Coronary artery (tissue), 2 donors: ENCODE data around the gene KRTAP10-1.

ENCODE experiments used
- DNase-seq: peaks from one replicate; pipeline ENCODE4 v3.0.0-alpha.2; 2017; ENCODE audit warnings: low spot score
- H3K27ac ChIP-seq, 2 donors: fragments of 200-600 bp; sonication (generic); one replicate each; pipeline ENCODE4 v1.5.1; 2016 to 2019
- H3K4me3 ChIP-seq: fragments of 200-600 bp; sonication (generic); 2 replicates; pipeline ENCODE4 v1.5.1; 2016; ENCODE audit warnings: mild to moderate bottlenecking, moderate library complexity
- TF ChIP-seq, protein P1 (sequence below): fragments of 200-600 bp; sonication (generic); IDR thresholded peaks from one replicate; pipeline ENCODE4 v1.5.1; 2019; ENCODE audit warnings: antibody characterized with exemption

Gene KRTAP10-1

DNA sequence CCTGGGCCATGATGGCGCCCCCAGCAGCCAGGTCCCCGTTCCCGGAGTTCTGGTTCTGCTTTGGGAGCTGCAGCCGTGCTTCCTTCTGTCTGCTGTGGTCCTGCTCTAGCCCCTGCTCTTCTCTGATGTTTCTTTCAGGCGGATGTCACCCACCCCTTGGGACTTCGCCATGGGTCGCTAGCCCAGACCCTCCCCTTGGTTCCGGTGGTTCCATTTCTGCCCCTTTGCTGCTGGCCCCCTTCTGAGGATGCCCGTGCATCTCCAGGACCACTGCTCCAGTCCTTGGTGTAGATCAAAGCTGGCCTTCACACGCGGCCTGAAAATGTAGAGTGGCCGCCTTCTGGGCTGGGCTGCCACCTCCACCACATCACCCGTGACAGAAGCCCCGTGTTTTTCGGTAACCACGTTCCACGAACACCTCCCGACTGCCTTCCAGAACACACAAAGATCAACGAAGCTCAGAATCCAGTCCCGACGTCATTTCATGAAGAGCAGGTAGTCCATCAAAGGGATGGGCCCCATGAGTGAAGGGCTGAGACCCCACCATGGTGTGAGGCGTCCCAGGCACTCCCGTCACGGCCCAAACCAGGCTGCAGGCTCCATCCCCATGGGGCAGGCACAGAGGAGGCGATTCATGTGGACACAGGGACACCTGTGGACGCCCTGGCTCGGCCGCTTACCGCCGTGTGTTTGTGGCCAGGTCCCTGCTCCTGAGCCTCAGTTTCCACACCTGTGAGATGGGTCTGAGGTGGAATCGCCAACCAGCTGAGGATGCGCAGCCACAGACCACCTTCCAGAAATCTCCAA is 24.4 kb downstream of the KRTAP10-1 start:
- no peak for DNase-seq
- H3K27ac ChIP-seq: no peak overlapping the region
- H3K4me3 ChIP-seq: no peak overlapping the region
- TF ChIP-seq, protein P1, sequence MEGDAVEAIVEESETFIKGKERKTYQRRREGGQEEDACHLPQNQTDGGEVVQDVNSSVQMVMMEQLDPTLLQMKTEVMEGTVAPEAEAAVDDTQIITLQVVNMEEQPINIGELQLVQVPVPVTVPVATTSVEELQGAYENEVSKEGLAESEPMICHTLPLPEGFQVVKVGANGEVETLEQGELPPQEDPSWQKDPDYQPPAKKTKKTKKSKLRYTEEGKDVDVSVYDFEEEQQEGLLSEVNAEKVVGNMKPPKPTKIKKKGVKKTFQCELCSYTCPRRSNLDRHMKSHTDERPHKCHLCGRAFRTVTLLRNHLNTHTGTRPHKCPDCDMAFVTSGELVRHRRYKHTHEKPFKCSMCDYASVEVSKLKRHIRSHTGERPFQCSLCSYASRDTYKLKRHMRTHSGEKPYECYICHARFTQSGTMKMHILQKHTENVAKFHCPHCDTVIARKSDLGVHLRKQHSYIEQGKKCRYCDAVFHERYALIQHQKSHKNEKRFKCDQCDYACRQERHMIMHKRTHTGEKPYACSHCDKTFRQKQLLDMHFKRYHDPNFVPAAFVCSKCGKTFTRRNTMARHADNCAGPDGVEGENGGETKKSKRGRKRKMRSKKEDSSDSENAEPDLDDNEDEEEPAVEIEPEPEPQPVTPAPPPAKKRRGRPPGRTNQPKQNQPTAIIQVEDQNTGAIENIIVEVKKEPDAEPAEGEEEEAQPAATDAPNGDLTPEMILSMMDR: no peak

DNA sequence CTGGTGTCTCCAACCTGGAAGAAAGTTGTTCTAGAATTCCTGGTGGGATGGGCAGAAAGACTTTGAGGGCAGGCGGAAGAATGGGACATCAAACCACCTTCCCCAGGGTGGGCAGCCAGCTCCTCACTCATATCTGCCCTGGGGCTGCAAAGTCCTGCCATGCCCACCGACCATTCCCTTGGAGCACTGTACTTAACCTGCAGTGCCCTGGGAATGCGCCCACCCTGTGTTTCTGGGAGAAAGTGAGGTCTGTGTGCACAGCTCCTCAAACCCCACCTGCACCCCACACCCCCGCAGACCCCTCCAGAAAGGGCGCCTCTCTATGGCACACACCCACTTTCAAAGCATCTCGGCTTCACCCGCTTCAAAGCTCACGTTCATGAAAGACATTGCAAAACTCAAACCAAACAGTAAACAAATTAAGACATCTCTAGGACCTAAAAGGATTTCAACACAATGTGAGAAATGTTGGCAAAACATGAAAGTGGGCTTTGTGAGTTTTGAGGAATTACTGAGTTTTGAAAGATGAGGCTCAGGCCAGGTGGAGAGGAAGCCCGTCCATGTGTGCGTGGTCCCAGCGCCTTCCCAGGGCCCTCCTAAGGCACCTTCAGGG is 25.1 kb downstream of the KRTAP10-1 start:
- no peak for DNase-seq
- H3K4me3 ChIP-seq: no peak overlapping the region
- TF ChIP-seq, protein P1: no peak
- H3K27ac ChIP-seq: no peak overlapping the region

DNA sequence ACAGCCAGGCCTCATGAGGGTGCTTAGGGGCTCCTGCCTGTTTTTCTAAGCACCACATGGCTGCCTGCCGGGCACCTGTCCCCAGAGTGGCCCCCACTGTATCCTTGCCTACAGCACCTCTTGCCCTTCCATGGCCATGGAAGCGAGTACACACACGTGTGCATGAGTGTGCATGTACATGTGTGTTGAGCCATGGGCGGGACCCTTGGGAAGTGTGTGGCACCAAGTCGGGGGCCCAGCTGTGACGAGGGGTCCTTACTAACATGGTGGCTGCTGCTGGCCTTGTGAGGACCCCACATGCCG is 25.8 kb downstream of the KRTAP10-1 start:
- DNase-seq: no peak
- TF ChIP-seq, protein P1: no peak
- Histone ChIP-seq H3K27ac (no peak overlapping the region), H3K4me3 (no peak overlapping the region)

DNA sequence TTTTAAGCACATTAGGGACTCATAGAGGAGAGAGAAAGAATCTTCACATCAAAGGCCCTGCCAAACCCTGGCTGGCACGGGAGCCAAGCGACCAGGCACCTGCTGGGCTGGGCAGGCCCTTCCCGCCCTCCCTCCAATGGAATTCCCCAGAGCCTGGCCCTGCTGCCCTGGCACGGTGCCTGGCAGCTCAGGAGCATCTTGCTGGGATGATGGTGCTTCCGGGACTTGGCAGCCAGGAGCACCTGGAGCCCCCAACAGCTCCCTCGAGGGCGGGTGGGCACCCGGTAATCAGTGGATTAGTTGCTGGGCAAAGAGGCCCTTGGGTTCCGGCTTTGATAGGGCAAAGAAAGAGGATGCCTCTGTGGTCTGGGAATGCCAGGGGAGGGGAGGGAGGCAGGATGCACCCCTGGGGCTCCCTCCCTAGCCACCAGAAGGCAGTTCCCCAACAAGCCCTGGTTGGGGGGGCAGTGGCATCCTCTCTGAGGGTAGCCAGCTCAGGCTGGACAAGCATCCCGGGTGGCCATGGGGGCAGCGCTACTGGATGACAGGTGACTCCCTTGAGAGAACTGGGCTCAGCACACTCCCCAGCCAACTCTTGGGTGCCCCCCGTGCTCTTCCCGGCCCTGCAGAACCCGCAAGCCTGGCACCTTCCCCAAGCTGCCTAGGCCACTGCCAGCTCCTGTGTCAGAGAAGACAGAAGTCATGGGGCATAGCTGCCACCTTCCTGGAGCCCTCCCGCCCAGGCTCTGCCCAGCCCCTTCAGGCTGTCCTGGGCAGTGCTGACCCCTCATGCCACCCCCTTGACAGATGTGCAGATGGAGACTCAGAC is 26.4 kb downstream of the KRTAP10-1 start:
- no peak for DNase-seq
- TF ChIP-seq, protein P1: no peak
- Histone ChIP-seq H3K4me3 (no peak overlapping the region), H3K27ac (no peak overlapping the region)

DNA sequence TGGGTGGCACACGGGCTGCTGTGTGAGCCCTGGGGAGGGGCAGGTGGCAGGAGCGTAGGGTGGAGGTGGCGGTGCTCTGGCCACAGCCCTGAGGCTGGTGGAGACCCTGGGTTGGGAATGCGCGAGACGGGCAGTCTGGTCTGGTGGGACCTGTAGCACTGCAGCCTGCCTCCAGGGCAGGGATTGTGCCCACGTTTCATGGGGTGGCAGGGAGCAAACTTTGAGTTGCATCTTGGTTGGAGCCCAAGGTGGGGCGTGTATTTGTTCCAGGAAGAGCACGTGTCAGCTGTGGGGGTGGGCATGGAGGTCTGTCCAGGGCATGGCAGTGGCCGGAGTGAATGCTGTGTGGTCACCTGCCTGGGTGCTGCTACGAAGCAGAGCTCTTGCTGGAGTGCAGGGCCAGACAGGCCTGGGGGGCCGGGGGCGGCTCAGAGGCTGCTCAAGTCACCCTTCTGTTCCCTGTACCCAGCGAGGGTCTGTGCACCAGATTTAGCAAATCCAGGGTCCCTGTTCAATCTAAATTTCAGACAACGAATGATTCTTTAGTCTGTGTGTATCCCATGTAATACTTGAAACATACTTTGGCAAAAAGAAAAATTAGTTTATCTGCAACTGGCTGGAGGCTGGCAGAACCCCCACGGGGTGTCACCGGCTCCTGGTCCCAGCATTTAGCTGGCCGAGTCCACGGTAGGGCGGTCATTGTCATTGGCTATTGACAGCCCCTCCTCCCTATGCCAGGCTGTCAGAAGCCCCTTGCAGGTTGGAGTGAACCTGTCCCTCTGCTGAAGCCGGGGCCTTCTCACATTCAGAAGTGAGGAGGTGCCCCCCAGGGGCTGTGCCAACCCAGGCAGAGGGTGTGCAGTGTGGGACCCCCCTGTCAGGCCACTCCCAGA is 27.3 kb downstream of the KRTAP10-1 start:
- no peak for DNase-seq
- Histone ChIP-seq H3K27ac (no peak overlapping the region), H3K4me3 (no peak overlapping the region)
- TF ChIP-seq, protein P1: no peak

DNA sequence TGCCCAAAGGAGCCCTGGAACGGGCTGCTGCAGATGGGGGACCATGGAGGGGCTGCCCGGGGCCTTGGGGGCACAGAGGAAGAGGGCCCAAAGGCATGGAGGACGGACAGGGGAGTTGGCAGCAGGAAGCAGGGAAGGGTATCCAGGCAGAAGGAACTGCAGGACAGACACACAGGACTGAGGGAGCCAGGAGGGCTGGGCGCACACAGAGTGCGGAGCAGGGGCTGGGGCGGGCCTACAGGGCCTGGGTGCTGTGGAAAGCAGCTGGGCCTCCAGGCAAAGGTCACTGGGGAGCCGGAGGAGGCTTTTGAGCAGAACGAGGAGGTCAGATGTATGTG is 28.1 kb downstream of the KRTAP10-1 start:
- Histone ChIP-seq H3K4me3 (no peak overlapping the region), H3K27ac (no peak overlapping the region)
- TF ChIP-seq, protein P1: no peak
- no peak for DNase-seq
